B cell (primary cell): Measurements from ENCODE around the gene B9D1. TPM values are rescaled to one million over a fixed set of nuclear protein-coding genes. Genes with fewer than 3 reads are reported as not detected.

Experiments used
- ATAC-seq: fragments of 200-7000 bp; cut with Tn5 transposase; one replicate; pipeline ENCODE4 v1.10.0; 2021; ENCODE audit warnings: low read depth, mild to moderate bottlenecking, moderate number of reproducible peaks, moderate library complexity
- CTCF ChIA-PET: fragments of 350-600 bp; sonication (Branson Sonifier 250); formaldehyde crosslinking; loops from one replicate; lab custom pipeline; 2021; ENCODE audit warnings: antibody characterized with exemption, inconsistent platforms; lab: Charles Lee
- POLR2A ChIA-PET: fragments of 350-600 bp; sonication (Branson Sonifier 250); formaldehyde crosslinking; loops from one replicate; lab custom pipeline; 2021; ENCODE audit warnings: antibody characterized with exemption; lab: Charles Lee
- DNase-seq: peaks from one replicate; pipeline ENCODE4 v3.0.0; 2013
- H2AFZ ChIP-seq: 2 replicates; pipeline ENCODE4 v1.6.1; 2012; ENCODE audit warnings: mild to moderate bottlenecking, low read depth, low read length; ENCODE audit not compliant: insufficient read depth, poor library complexity, severe bottlenecking
- H3K27ac ChIP-seq, 2 donors: 1 replicate in 1 of 2; 2 replicates in 1 of 2; pipeline ENCODE4 v1.5.1; 2012 to 2013; ENCODE audit warnings: low read length in 2 of 2, mild to moderate bottlenecking in 2 of 2, moderate library complexity in 1 of 2
- H3K27me3 ChIP-seq, 4 experiments: fragments of 200-600 bp in 1 of 4; sonication (generic) in 1 of 4; replicated peaks in 1 of 4; 1 replicate in 2 of 4; 2 replicates in 2 of 4; pipeline versions ENCODE4 v1.6.1 to v1.7.0; 2013 to 2016; ENCODE audit warnings: low read length in 3 of 4, mild to moderate bottlenecking in 2 of 4, mixed read lengths in 1 of 4, moderate library complexity in 1 of 4; ENCODE audit not compliant: insufficient read depth in 4 of 4, control insufficient read depth in 3 of 4; ENCODE audit errors: control extremely low read depth in 1 of 4
- H3K36me3 ChIP-seq, 2 experiments: replicated peaks in 1 of 2; 1 replicate in 1 of 2; 2 replicates in 1 of 2; pipeline versions ENCODE4 v1.6.1 to v1.7.1; 2013; ENCODE audit warnings: low read length in 1 of 2; ENCODE audit not compliant: insufficient read depth in 2 of 2, control insufficient read depth in 1 of 2; ENCODE audit errors: control extremely low read depth in 1 of 2, extremely low read depth in 1 of 2
- H3K4me1 ChIP-seq, 2 donors: fragments of 200-600 bp in 1 of 2; sonication (generic) in 1 of 2; 1 replicate in 1 of 2; 2 replicates in 1 of 2; pipeline versions ENCODE4 v1.5.1 to v1.6.1; 2013 to 2017; ENCODE audit warnings: low read length in 2 of 2; ENCODE audit not compliant: control insufficient read depth in 2 of 2, insufficient read depth in 2 of 2
- H3K4me2 ChIP-seq: replicated peaks from 2 replicates; pipeline ENCODE3; 2012; ENCODE audit warnings: mild to moderate bottlenecking, low read depth, low read length; ENCODE audit not compliant: poor library complexity, severe bottlenecking
- H3K4me3 ChIP-seq, 5 experiments: fragments of 200-600 bp in 1 of 5; sonication (generic) in 1 of 5; 1 replicate in 3 of 5; 2 replicates in 2 of 5; pipeline versions ENCODE4 v1.5.1 to v1.7.0; 2011 to 2016; ENCODE audit warnings: low read length in 4 of 5, mild to moderate bottlenecking in 4 of 5, low read depth in 2 of 5, control low read depth in 1 of 5, moderate library complexity in 1 of 5; ENCODE audit not compliant: insufficient read depth in 1 of 5; ENCODE audit errors: control extremely low read depth in 1 of 5, extremely low read depth in 1 of 5
- H3K79me2 ChIP-seq: fragments of 200-600 bp; sonication (generic); one replicate; pipeline ENCODE4 v1.6.0; 2016; ENCODE audit warnings: low read length; ENCODE audit not compliant: control insufficient read depth, insufficient read depth
- H3K9ac ChIP-seq: fragments of 200-600 bp; sonication (generic); 2 replicates; pipeline ENCODE4 v1.6.1; 2017; ENCODE audit warnings: mild to moderate bottlenecking, low read length, moderate library complexity
- H3K9me3 ChIP-seq, 3 donors: one replicate each; pipeline versions ENCODE4 v1.6.1 to v1.7.1; 2013; ENCODE audit warnings: low read length in 2 of 3; ENCODE audit not compliant: control insufficient read depth in 2 of 3, insufficient read depth in 1 of 3; ENCODE audit errors: control extremely low read depth in 1 of 3
- H4K20me1 ChIP-seq: 2 replicates; pipeline ENCODE4 v1.6.0; 2012; ENCODE audit warnings: mild to moderate bottlenecking, low read length; ENCODE audit not compliant: insufficient read depth, control insufficient read depth, poor library complexity, severe bottlenecking
- H3K27ac Mint-ChIP-seq: one replicate; pipeline ENCODE4 v1.8.0; 2021; ENCODE audit warnings: mixed read lengths
- H3K27me3 Mint-ChIP-seq: one replicate; pipeline ENCODE4 v1.8.0; 2021; ENCODE audit warnings: mixed read lengths
- H3K4me1 Mint-ChIP-seq: one replicate; pipeline ENCODE4 v1.8.0; 2021; ENCODE audit warnings: mixed read lengths
- H3K4me3 Mint-ChIP-seq: one replicate; pipeline ENCODE4 v1.8.0; 2021; ENCODE audit warnings: mixed read lengths
- H3K9me3 Mint-ChIP-seq: one replicate; pipeline ENCODE4 v1.8.0; 2022; ENCODE audit warnings: mixed read lengths; ENCODE audit not compliant: insufficient read depth
- EZH2 ChIP-seq: IDR thresholded peaks from 2 replicates; pipeline ENCODE4 v1.6.1; 2012; ENCODE audit warnings: borderline replicate concordance, low read depth, mild to moderate bottlenecking, moderate library complexity, low read length; ENCODE audit not compliant: insufficient read depth, poor library complexity, severe bottlenecking
- WGBS: methylation state at CpG from one replicate; pipeline ENCODE4 v1.1.5; 2013; ENCODE audit warnings: missing lambda C conversion rate; ENCODE audit not compliant: insufficient coverage; 5-methylcytosine and 5-hydroxymethylcytosine counted together
- intact Hi-C: fragments of 100-400 bp; cut with micrococcal nuclease; formaldehyde crosslinking; loops from one replicate; pipeline ENCODE4 v1.10.0; 2022
- polyA plus RNA-seq: library from polyadenylated mRNA; depleted of rRNA; stranded (reverse); fragments of >200 nt; gene quantifications from 2 replicates; pipeline ENCODE4 v1.2.3, GENCODE V29; 2012
- total RNA-seq, 2 donors: library from RNA; stranded (reverse); fragments of 120-200 nt in 1 of 2; gene quantifications; 1 replicate in 1 of 2; 2 replicates in 1 of 2; pipeline versions ENCODE4 v1.2.3 to v1.2.4, GENCODE V29; 2013 to 2022
- TF ChIP-seq, protein P1 (sequence below): fragments of 200-600 bp; IDR thresholded peaks from one replicate; pipeline ENCODE4 v1.8.0; 2022; ENCODE audit warnings: antibody characterized with exemption, mild to moderate bottlenecking

The B9D1 gene
- total and polyA plus RNA-seq, 2 donors (not counting 1 experiment from before 2014, with no cell fraction given), result 2.5 to 6.9 TPM

DNA sequence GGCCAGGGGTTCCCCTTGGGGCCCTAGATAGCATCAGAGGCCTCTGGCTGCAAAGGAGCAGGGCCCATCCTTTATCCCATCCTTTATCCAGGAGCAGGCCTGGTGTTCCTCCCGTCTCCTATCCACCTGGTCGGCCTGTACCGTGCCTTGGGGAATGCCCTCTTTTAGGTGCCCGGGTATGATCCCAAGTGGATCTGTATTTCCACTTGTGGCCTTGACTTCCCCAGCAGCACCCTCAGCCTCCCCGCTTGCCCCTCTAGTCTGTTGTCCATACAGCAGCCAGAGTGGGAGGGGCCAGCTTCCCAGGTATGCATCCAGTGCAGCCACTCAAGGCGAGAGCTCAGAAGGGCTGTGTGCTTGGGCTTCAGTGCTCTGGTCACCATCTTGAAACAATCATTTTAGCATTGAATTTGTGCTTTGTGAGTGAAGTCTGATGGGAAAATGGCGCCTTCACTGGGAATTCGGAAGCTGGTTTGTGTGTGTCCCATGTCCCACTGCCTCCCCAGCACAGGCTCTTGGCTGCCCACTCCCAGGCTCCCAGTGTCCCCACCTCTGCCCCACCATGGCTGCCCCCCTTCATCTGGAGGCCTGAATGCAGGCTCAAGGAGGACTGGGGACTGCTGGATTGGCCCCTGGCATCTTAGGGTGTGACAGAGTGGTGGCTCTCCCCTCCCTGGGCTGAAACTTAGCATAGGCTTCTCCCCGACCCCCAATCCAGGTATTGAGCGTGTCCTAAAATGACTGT lies 45.2 kb upstream of the B9D1 start:
- Mint-ChIP-seq H3K27ac (no peak overlapping the region), H3K9me3 (no peaks in the 10 kb centered on the region), H3K4me3 (no peak overlapping the region), H3K4me1 (no peaks in the 10 kb centered on the region), H3K27me3 (peaks cover 7% of the 10 kb centered on the region)
- Histone ChIP-seq H3K36me3 (no peaks in the 10 kb centered on the region), H3K9me3 (no peaks in the 10 kb centered on the region), H3K9ac (no peak overlapping the region), H3K4me2 (no peak overlapping the region), H2AFZ (no peak overlapping the region), H3K4me3 (no peak overlapping the region), H3K27me3 (peaks cover 0 to 4% (median 0%) of the 10 kb centered on the region in 4 experiments), H3K4me1 (no peaks in the 10 kb centered on the region), H3K79me2 (no peaks in the 10 kb centered on the region), H3K27ac (no peak overlapping the region), H4K20me1 (no peaks in the 10 kb centered on the region)
- no peak for TF ChIP-seq EZH2
- TF ChIP-seq, protein P1, sequence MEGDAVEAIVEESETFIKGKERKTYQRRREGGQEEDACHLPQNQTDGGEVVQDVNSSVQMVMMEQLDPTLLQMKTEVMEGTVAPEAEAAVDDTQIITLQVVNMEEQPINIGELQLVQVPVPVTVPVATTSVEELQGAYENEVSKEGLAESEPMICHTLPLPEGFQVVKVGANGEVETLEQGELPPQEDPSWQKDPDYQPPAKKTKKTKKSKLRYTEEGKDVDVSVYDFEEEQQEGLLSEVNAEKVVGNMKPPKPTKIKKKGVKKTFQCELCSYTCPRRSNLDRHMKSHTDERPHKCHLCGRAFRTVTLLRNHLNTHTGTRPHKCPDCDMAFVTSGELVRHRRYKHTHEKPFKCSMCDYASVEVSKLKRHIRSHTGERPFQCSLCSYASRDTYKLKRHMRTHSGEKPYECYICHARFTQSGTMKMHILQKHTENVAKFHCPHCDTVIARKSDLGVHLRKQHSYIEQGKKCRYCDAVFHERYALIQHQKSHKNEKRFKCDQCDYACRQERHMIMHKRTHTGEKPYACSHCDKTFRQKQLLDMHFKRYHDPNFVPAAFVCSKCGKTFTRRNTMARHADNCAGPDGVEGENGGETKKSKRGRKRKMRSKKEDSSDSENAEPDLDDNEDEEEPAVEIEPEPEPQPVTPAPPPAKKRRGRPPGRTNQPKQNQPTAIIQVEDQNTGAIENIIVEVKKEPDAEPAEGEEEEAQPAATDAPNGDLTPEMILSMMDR, result no peak
- DNase-seq (no peak), ATAC-seq (no peak)
- intact Hi-C loops, result no loop called here
- 100% methylated on average over 9 of the region's 10 CpGs for WGBS
- ChIA-PET CTCF (interaction anchor here (1.2 kb wide), 1 partner anchor 43 kb away, joined by 3 read pairs; no protein-coding TSS in a partner anchor), POLR2A (no interaction called here)

DNA sequence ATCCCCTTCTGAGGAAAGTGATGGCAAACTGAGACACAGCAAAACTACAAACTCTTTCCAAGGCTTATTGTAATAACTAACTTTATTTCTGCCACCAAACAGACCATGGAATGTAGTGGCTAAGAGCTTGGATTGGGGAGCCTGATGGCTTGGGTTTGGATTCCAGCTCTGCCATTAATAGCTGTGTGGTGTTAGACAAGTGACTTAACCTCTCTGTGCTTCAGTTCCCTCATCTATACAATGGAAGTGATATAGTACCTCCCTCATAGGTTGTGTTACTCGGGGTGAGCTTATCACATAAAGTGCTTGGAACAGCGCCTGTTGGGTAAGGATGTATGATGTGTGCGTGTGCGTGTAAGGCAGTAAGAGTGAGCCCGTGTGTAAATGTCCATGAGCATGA lies 42.6 kb upstream of the B9D1 start:
- Mint-ChIP-seq H3K27me3 (peaks cover 19% of the 10 kb centered on the region), H3K9me3 (no peaks in the 10 kb centered on the region), H3K27ac (no peak overlapping the region), H3K4me1 (no peaks in the 10 kb centered on the region), H3K4me3 (no peak overlapping the region)
- WGBS, result 96% methylated on average over 5 of the region's 5 CpGs
- no peak overlapping the region for H3K4me2 ChIP-seq
- H3K79me2 ChIP-seq, result no peaks in the 10 kb centered on the region
- H3K4me3 ChIP-seq, result no peak overlapping the region
- H4K20me1 ChIP-seq, result no peaks in the 10 kb centered on the region
- no peak overlapping the region for H2AFZ ChIP-seq
- H3K9me3 ChIP-seq, result no peaks in the 10 kb centered on the region
- DNase-seq (no peak), ATAC-seq (no peak)
- no peak overlapping the region for H3K27ac ChIP-seq
- TF ChIP-seq, protein P1, result no peak
- TF ChIP-seq EZH2, result no peak
- POLR2A ChIA-PET, result no interaction called here
- no peaks in the 10 kb centered on the region for H3K4me1 ChIP-seq
- intact Hi-C loops, result no loop called here
- peaks cover 0 to 4% (median 0%) of the 10 kb centered on the region in 4 experiments for H3K27me3 ChIP-seq
- H3K9ac ChIP-seq, result no peak overlapping the region
- no peaks in the 10 kb centered on the region for H3K36me3 ChIP-seq
- CTCF ChIA-PET, result interaction anchor here (1.4 kb wide), 1 partner anchor 42 kb away, joined by 5 read pairs; the partner anchor contains the start of gene B9D1
